Pons (tissue), 1 donor: Measurements from ENCODE around the gene SLC6A6.

ENCODE experiments used
- DNase-seq: peaks from one replicate; pipeline ENCODE4 v3.0.0-alpha.2; 2016; ENCODE audit warnings: low spot score

The SLC6A6 gene

DNA sequence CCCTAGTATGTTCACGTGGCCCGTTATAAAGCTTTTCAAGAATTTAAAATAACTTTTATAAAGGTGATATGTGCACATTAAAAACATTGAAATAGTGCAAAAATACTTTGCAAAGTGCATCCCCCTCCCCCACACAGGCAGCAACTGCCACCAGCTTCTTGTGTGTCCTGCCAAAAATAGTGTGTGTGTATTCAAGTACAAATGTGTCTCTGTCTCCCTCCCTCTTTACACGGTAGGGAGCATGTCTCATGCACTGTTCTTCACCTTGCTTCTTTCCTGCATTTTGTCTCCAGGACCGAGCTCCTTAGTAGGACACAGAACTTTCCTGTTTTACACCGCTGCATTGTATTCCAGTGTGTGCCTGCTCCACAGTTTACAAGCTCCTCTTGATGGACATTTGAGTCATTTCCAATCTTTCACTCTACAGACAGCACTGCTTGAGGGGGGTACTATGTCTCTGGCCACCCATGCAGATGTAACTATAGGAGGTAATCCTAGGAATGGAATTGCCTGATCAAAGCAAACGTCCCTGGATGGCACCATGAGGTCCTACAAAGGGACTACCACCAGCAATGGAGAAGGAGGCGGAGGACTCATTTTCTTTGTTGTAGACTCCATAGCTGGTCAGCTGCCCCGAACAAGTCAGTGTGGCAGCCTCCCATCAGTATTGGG is 52.4 kb downstream of the SLC6A6 start:
- DNase-seq: peak; percentile 49

DNA sequence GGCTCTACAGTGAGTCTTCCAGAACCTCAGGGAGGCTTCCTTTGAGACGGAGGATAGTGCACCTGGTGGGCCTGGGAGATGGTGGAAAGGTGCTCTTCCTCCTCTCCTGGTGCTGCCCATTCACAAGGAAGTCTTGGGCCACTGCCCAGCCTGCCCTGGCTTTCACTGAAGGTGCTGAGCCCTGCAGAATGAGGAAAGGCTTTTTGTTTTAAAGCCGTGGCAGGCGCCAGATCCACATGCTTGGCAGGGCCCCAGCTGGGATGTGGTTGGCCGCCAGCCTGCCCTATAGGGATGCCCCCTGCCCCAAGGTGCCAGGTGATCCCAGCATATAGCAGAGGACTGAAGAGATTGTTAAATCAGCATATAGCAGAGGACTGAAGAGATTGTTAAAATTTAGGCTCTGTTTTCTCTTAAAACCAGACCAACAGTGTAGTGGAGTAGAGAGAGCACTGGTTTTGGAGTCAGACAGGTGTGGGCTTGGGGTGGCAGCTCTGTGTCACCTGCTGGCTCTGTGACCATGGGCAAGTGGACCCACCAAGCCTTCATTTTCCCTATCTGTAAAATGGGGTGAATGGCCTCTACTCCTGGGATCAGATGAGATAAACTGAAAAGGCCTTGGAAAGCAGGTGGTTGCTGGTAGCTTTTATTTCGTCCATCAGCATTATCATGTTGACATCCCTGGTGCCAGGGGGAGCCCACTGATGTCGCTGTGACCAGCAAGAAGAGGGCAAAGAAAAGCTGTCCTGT is 53.3 kb downstream of the SLC6A6 start:
- DNase-seq: peak; percentile 39

- no peak for DNase-seq
Observed at GRCh38 chr3:14456794-14457193, 54.4 kb downstream of the SLC6A6 start.

GRCh38 chr3:14457481-14457880 is 55.1 kb downstream of the SLC6A6 start:
- no peak for DNase-seq

DNA sequence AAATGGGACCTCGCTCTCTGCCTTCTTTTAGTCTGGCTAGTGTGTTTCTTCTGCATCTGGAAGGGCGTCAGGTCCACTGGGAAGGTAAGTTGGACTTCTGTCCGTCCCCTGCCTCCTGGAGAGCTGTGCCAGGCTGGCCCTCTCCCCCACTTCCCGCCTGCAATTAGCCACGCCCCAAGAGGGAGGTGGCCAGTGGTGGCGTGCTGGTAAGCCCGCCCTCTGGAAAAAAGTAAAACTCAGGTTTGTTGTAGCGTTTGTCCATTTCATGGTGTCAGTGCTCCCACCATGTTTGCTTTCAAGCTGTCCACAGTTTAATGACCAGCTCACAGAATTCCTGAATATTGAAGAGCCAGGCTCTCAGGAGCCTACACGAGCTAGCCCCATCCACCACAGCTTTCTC is 55.6 kb downstream of the SLC6A6 start:
- no peak for DNase-seq

GRCh38 chr3:14458434-14459275 is 56.2 kb downstream of the SLC6A6 start:
- no peak for DNase-seq

GRCh38 chr3:14459384-14459783 is 57.0 kb downstream of the SLC6A6 start:
- DNase-seq: no peak

DNA sequence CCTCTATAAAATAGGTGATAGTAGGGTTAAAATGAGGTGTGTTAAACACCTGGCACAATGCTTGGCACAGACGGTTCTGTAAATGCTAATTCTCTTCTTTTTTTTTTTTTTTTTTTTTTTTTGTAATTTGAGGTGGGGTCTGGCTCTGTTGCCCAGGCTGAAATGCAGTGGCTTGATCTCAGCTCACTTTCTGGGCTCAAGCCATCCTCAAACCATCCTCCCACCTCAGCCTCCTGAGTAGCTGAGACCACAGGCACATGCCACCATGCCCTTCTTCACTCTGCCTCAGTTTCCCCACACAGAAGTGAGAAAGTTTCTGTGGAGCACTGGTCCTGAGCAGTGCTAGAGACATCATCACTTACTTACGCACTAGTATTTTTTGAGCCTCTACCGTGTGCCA is 57.4 kb downstream of the SLC6A6 start:
- DNase-seq: no peak

GRCh38 chr3:14460342-14461005 is 58.1 kb downstream of the SLC6A6 start:
- peak; percentile 89 for DNase-seq

GRCh38 chr3:14461006-14461747 is 58.8 kb downstream of the SLC6A6 start:
- DNase-seq: no peak

DNA sequence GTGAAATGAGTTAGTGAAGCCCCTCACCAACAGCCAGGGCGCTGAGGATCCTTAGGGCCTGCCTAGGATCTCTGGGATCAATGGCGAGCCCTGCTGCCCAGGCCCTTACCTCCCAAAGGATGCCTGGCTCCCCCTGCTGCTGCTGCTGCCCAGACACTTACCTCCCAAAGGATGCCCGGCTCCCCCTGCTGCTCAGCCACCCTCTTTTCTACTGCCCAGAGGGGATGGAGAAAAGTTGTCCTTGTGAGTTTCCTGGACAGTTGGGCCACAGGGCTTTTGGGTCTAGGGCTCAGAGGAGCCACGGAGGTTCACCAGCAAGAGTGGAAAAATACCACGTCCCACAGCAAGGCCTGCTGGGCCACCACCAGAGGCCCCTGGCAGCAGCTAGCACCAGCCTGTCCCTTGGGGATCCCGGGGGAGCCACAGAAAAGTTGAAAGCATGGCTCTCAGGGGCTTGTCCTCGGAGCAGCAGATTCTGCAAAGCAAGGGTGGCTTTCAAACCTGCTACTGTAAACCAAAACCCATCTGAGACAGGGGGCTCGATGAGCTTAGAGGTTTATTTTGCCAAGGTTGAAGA is 59.4 kb downstream of the SLC6A6 start:
- peak; percentile 58 for DNase-seq

GRCh38 chr3:14462738-14463137 is 60.3 kb downstream of the SLC6A6 start:
- DNase-seq: no peak

DNA sequence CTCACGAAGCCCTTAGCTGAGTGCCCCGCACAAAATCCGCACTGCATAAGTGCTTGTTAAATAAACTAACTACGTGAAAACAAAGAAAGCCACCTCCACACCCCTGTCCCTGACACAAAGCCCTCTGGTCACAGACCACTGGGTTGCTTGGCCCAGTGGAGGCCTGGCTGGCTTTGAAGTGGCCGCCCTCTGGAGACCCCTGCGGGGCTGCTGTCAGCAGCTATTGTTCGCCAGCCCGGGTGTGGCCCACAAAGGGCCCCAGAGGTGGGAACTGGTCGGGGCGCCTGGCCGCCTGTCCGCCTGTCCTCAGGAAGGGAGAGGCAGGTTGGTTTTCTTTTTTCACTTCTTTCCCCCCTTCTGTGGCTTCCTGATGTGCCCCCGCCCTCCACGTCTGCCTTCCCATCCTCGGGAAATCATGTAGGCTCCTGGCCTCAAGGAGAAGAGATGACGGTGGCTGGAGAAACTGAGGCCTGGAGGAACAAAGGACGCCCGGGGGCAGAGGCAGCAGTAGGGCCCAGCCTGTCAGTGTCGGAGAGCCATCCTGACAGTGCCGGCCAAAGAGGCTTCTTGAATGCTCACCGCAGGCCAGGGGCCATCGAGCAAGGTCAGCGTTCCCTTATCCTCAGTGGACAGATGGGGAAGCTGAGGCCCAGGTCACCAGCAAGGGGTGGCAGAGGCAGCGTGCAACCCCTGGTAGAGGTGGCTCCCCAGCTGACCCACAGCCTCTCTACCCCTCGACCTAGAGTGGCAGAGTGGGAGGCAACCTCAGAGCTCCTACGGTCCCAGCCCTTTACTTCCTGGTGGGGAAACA is 61.1 kb downstream of the SLC6A6 start:
- DNase-seq: no peak

- no peak for DNase-seq
Observed at GRCh38 chr3:14464141-14464465, 61.7 kb downstream of the SLC6A6 start.

GRCh38 chr3:14464521-14464920 is 62.1 kb downstream of the SLC6A6 start:
- DNase-seq: no peak

DNA sequence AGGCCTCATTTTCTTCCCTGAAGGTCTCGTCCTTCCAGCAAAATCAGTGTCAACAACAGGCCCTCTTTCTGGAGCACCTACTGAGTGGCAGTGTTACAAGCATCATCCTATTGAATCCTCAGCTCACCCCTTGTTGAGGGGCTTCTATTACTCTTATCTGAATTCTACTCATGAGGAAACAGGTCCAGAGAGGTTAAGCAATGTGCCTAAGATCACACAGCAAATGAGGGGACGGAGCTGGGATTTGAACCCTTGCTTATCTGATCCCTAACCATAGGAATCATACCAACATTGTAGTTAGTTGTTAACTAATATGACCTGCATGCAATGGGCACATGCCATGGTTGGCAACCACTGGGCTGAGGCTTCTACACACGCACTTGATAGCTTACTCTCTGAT is 63.0 kb downstream of the SLC6A6 start:
- no peak for DNase-seq

GRCh38 chr3:14466179-14466903 is 63.9 kb downstream of the SLC6A6 start:
- no peak for DNase-seq

GRCh38 chr3:14467814-14468620 is 65.6 kb downstream of the SLC6A6 start:
- DNase-seq: peak; percentile 44

GRCh38 chr3:14468621-14468981 is 66.2 kb downstream of the SLC6A6 start:
- no peak for DNase-seq
